ENCODE results near the gene SOAT2.
"Not testable (repeated sequence)": the region's sequence is repeated elsewhere in the genome, so short reads cannot be mapped to it uniquely, and the experiment has no call there.

Gene SOAT2

DNA sequence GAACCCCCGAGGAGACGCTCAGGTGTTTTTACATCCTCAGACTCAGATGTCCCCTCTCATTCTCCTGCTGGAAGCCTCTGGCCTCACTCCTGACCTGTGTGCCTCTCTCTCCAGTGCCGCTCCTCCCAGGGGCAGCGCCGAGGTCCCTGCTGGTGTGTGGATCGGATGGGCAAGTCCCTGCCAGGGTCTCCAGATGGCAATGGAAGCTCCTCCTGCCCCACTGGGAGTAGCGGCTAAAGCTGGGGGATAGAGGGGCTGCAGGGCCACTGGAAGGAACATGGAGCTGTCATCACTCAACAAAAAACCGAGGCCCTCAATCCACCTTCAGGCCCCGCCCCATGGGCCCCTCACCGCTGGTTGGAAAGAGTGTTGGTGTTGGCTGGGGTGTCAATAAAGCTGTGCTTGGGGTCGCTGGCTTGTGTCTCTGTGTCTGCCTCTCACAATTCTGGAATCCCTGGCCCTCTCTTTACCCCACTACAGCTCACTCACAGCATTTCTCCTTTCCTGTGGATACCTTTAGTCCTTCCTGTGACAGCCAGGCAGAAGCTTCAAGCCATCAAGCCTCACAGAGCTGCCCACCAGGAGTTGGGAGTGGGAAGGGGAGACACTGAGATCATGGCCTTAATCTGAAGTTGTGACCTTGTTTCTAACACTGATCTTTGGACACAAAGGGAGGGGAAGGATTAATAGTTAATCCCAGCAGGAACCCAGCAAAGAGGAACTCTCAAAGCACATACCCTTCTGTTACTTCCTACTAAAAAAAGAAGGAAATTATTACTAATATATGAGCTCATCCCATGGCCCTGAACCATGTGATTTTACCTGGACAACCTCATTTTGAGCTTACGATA lies 1.1 kb upstream of the SOAT2 start:
- DNase-seq (ENCODE audit: extremely low read depth in 1 of 2, low read depth in 1 of 2) = no peak

DNA sequence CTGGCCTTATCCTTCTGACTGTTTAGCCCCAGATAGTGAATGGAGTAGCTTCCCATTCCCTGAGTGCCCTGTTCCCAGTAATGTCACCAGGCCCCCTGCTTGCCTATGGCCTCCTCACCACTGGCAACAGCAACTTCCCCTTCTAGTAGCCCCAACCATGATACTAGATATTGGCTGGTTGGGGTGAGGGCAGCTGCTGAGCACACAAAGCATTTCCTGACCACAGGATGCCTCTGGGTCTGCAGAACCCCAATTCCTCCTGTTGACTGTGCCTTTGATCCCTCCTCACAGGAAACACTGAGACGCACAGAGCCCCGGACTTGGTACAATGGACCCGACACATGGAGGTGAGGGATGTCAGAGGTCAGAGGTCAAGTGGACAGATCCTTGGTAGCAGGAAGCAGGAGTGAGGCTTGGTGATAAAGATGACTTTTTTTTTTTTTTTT lies 597 bp downstream of the SOAT2 start:
- DNase-seq (ENCODE audit: extremely low read depth in 1 of 2, low read depth in 1 of 2) = no peak

DNA sequence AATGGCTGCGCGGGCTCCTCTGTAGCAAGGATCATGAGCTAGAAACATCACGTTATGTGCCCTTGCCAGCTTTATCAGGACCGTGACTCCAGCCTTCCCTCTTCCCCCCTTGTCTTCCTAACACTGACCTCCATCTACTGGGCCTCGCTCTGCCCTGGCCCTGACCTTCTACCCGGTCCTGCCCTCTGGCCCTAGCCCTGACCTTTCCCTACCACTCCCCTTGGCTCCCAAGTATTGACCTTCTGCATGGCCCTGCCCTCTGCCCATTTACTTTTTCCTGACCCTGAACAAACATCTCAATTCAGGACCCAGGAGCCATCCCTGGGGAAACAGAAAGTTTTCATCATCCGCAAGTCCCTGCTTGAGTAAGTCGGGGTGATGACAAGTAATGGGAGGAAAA lies 2.0 kb downstream of the SOAT2 start:
- no peak for DNase-seq (ENCODE audit: extremely low read depth in 1 of 2, low read depth in 1 of 2)

DNA sequence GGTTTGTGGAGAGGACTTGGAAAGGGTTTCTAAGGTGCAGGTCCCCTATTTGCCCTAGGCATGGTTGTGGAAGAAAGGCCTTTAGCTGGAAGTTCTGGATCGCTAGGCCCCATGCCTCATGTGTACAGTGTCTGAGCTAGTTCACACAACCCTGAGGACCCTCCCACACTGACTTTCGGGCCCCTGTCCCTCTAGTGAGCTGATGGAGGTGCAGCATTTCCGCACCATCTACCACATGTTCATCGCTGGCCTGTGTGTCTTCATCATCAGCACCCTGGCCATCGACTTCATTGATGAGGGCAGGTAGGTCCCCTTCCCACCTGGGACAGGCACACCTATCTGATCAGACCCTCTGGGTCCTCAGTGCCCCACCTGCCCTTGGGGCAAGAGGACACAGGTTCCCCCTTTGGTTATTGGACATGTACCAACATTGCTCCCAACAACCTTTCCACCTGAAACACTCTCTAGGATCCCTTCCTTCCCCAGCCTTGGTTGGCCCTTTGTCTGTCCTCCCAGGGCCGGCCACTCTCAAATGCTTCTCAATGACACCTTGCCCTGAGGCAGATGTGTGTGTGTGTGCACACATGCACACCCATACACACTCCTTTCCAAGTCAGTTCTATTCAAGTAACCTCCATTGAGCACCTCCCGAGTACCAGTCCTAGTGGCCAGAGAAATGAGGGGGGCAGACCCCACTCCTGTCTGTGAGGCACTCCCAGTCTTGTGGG lies 2.6 kb downstream of the SOAT2 start:
- no peak for DNase-seq (ENCODE audit: extremely low read depth in 1 of 2, low read depth in 1 of 2)

DNA sequence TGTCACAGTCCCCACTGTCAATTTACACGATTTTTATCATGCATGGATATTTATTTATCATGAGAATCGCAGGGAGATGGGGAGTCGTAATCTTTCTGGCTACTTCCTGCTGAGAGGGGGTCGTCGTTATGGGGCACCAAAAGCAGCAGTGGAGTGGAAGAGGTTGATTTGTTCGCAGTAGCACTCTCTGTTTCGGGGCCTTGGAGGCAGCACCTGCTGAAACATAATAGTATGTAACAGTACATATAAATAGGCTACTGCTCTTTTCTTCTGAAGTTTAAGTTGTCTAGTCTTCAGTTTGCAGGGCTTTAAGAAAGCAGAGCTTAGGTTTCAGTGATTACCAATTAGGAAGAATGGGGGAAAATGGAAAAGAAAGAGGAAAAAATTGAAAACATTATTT lies 3.8 kb downstream of the SOAT2 start:
- DNase-seq (ENCODE audit: extremely low read depth in 1 of 2, low read depth in 1 of 2) = no peak

DNA sequence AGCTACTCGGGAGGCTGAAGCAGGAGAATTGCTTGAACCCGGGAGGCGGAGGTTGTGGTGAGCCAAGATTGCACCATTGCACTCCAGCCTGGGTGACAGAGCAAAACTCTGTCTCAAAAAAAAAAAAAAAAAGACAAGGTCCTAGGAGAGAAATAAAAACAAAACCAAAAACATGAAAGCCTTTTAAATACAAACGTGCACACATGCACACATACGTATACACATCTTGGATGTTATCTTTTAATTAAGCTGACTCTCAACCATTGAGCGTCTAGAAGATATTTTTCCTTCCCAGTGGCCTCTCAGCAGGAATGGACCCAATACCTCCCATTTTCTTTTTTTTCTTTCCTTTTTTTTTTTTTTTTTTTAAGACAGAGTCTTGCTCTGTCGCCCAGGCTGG lies 9.1 kb downstream of the SOAT2 start:
- not testable (repeated sequence) for DNase-seq (ENCODE audit: extremely low read depth in 1 of 2, low read depth in 1 of 2)

DNA sequence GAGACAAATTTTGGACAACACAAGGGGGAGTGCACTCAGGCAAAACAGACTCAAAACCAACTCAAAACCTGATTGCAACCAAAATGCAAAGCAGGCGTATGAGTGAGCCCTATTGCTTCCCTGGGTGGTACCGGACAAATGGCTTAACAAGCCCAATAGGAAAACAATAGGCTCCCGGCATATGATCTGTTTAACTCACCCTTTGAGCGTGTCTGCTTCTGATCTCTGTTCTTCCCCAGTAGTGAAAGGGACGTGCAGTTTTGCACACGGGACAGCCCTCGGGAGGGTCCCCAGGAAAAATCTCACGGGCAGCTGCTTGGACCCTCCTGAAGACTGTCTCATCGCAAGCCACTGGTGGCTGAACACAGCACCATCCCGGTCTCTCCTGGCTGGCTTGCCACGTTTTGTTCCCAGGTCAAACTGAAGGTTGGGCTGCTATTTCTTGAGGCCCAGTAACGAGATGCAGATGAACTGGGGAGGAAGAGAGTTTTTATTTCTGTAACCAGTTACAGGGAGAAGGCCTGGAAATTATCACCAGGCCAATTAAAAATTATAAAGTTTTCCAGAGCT lies 9.9 kb downstream of the SOAT2 start:
- DNase-seq (ENCODE audit: extremely low read depth in 1 of 2, low read depth in 1 of 2) = no peak

DNA sequence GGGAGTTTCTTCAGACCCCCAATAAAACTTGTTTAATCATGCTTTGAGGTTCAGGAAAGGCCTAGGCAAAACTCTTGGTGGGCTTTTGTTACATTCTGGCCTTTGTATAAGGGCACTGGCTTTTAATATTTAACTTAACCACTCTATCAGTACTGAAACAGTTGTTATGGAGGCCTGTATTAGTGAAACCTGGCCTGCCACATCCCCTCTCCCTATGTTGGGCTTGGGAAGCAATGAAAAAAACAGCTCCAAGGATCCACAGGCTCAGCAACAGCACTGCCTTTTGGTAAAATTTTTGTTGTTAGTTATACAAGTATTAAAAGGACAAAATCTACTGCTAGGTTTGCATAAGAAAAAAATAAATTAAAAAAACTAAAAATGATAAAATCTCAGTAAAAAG lies 10.7 kb downstream of the SOAT2 start:
- DNase-seq (ENCODE audit: extremely low read depth in 1 of 2, low read depth in 1 of 2) = no peak

DNA sequence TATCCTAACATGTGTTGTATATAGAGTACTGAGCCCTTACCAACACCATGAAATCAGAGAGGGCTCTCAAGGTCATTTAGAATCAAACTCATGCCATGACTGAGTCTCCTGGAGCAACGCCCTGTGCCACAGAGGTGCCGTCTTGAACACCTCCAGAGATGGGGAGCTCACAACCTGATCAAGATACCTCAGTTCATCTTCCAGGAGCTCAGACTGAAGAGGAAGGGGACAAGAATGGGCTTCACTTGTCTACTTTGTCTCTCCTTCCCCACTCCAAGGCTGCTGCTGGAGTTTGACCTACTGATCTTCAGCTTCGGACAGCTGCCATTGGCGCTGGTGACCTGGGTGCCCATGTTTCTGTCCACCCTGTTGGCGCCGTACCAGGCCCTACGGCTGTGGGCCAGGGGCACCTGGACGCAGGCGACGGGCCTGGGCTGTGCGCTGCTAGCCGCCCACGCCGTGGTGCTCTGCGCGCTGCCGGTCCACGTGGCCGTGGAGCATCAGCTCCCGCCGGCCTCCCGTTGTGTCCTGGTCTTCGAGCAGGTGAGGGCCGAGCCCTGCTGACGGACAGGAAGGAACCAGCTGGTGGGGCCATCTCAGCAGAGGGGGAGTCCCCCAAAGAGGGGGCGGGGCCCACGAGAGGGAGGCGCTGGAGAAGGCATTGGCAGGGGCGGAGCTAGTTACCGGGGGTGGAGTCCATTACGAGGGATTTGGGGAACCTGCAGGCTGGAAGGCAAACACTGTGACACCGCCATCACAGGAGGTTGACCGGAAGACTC lies 12.0 kb downstream of the SOAT2 start:
- no peak for DNase-seq (ENCODE audit: extremely low read depth in 1 of 2, low read depth in 1 of 2)

DNA sequence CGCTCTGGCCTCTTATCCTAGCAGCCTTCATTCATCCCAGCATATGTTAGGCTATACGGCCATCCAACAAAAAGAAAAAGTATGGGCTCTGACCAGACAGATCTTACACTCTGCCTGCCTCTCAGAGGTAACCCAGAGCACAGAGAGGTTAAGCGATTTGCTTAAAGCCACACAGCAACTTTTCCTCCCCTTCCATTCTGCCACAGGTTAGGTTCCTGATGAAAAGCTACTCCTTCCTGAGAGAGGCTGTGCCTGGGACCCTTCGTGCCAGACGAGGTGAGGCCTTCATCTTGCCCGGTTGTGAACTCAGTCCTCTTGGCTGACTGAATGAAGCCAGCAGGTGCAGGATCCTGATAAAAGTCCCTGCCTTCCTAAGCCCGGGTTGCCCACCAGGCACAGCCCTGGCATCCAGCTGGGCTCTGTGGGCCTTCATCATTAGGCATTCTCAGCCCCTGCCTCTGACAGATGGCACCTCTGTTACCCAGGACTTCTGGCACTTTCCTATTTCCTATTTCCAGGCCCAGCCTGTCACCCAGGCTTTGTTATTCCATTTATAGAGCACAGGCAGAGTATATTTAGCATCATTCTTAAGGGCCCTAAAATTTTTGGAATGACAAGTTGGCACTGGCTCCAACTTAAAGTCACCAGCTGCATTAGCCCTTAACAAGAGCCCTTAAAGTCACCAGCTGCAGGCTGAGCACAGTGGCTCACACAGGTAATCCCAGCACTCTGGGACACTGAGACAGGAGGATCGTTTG lies 12.8 kb downstream of the SOAT2 start:
- no peak for DNase-seq (ENCODE audit: extremely low read depth in 1 of 2, low read depth in 1 of 2)

DNA sequence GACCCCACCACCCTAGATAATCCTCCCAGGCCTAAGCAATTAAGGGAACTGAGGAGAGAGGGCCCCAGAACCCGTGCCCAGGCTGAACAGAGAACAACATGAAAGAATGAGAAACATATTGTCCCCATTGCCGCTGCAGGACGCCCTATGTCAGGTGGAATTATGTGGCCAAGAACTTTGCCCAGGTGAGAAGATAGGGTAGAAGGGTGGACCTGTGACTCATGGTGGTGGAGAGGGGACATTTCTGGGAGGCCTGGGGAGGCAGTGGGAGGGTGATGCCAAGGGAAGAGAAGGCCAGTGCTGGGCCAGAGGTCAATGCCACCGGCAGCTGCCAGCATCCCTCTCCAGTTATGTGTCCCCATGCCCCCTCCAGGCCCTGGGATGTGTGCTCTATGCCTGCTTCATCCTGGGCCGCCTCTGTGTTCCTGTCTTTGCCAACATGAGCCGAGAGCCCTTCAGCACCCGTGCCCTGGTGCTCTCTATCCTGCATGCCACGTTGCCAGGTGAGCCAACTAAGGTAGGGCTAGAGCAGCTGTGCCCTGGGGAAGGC lies 15.5 kb downstream of the SOAT2 start:
- no peak for DNase-seq (ENCODE audit: extremely low read depth in 1 of 2, low read depth in 1 of 2)

DNA sequence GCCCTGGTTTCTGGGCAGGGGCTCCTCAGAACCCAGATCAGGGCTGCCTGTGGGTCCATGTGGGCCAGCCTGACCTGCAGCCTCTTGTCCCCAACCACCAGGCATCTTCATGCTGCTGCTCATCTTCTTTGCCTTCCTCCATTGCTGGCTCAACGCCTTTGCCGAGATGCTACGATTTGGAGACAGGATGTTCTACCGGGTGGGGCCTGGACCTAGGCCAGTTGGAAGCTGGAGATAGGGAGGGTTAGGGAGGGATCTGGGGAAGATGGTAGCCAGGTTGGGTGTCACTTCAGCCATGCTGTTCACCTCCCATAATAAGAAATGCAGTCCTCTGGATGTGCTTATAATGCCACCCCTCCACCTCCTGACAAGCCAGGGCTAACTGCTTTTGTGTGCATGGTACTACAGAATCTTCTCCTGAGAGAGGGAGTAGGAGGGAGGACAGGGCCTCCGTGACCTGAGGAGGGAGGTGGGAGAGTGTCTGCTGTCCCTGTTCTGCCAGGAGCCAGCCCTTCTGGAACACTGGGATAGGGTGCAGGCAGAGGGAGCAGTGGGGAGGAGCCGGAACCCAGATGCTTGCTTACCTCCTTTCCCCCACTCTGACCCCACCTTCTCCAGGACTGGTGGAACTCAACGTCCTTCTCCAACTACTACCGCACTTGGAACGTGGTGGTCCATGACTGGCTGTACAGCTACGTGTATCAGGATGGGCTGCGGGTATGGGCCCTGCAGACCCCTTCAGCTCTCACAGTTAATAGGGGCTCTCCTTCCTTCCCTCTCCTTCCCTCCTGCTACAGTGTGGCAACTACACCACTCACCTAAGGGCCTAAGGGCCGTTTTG lies 17.6 kb downstream of the SOAT2 start:
- no peak for DNase-seq (ENCODE audit: extremely low read depth in 1 of 2, low read depth in 1 of 2)

DNA sequence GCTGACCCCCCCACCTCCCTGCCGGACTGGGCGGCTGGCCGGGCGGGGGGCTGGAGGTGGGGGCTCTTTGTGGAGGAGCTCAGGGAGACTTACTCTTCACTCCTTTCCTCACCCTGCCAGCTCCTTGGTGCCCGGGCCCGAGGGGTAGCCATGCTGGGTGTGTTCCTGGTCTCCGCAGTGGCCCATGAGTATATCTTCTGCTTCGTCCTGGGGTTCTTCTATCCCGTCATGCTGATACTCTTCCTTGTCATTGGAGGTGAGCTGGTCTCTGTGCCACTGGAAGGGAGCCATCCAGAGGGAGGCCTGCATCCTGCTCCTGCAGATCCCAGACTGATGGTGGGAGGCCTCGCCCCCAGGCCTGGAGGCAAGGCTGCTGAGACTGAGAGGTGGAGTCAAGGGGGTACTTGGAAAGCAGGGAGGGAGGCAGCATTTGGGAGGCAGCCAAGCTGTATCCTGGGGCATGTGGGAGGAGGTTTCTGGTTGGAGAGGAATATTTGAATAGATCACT lies 19.7 kb downstream of the SOAT2 start:
- no peak for DNase-seq (ENCODE audit: extremely low read depth in 1 of 2, low read depth in 1 of 2)

DNA sequence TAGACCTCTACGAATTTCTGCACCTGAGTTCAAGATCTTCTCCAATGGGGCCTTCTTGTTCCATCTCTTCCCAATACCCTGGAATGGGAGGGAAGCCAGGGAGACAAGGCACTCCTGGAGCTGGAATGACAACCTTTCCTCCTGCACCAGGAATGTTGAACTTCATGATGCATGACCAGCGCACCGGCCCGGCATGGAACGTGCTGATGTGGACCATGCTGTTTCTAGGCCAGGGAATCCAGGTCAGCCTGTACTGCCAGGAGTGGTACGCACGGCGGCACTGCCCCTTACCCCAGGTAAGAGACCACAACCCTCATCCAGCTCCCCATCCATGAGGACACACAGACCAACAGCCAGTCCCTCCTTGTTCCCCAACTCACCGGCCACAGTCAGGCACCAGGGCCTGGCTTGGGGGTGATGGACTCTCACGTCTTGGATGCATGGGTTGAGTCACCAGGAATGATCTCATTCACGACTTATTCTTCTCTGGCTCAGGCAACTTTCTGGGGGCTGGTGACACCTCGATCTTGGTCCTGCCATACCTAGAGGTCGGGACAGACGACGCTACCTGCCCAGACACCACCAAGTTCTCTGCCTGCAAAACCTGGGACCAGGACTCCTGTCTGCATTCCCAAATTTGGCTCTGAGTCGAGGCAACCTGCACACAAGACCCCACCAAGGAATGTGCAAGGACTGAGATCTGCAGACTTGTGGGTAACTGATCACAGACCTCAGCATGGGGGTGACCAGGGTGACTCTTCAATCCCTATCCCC lies 20.5 kb downstream of the SOAT2 start:
- DNase-seq (ENCODE audit: extremely low read depth in 1 of 2, low read depth in 1 of 2) = no peak

DNA sequence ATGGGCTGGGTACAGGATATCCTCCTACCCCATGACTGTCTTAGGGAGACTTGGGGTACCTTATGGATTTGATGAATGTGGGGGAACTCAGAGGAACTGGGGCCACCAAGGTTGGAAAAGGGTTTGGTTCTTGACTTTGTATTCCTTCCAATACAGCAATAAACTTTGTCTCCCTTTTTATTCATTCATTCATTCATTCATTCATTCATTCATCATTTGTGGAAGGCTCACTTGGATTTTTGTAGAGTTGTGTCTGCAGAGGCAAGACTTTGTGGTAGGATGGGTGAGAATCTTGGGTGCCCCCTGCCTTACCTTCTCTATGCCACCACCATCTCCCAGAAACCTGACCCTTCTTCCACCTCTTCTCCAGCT lies 21.1 kb downstream of the SOAT2 start:
- no peak for DNase-seq (ENCODE audit: extremely low read depth in 1 of 2, low read depth in 1 of 2)

DNA sequence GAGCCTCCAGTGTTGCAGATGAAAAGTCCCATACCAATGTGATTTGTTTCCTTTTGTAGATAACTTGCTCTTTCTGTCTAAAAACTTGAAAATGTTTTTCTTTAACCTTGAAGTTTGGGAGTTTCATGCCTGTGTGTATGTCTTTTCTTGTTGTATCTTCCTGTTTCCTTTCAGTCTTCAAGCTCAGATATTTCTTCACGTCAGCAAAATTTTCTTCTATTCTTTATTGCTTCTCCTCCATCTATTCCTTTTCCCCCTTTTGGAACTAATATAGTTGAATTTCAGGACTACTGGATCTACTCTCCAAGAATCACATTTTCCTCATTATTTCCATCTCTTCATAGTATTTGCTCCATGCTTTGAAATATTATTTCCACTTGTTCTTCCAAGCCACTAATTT lies 23.9 kb downstream of the SOAT2 start:
- DNase-seq (ENCODE audit: extremely low read depth in 1 of 2, low read depth in 1 of 2) = no peak

DNA sequence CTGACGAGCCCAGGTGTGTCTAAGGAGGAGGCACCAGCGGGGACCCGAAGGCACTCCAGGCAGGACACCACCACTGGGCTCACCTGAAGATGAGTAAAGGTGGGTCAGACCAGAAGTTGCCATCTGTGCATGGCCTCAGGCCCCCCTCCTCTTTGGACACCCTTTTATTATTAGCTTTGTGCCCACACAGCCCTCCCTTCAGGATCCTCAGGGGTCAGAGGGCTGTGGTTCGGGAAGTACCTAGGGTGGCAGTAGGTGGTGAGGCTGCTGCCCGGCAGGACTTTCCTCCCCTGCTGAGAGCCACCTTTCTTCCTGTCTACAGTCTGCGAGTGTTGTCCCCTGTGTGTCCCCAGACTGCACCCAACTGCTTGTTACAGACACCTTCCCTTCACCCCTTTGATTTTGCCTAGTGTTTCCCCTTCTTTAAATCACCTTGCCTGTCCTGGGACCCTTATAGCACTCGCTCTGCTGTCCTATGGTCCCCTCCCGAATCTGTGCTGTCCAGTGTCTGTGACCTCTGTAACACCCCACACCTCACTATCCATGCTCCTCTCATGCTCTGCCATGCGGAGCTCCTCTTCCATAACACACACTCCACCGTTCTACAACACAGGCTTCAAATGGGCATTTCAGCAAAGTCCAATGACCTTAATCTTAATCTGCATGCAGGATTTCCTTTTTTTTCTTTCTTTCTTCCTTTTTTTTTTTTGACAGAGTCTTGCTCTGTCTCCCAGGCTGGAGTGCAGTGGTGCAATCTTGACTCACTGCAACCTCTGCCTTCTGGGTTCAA lies 25.7 kb downstream of the SOAT2 start:
- DNase-seq (ENCODE audit: extremely low read depth in 1 of 2, low read depth in 1 of 2) = no peak

DNA sequence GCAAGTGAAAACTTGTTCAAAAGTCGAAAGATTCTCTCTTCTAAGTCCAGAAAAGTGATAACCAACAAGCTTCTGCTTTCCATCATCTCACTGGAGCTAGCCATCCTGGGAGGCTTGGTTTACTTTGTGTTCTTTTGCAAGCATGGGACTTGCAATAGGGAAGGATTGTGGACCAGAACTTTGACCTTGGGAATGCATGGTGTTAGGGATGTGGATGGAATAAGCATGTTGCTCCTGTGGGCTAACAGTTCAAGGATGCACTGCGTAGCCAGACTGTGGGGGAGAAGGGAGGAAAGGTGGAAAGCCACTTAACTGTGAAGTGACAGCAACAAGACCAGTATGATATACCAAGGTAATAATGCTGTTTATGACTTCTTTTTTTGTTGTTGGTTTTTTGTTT lies 28.6 kb downstream of the SOAT2 start:
- DNase-seq (ENCODE audit: extremely low read depth in 1 of 2, low read depth in 1 of 2) = no peak
